ENCODE data around the gene ZNF567. TPM values are rescaled to one million over a fixed set of nuclear protein-coding genes. Genes with fewer than 3 reads are reported as not detected.

Gene ZNF567
- 4.9 and 12.5 TPM in 2 replicates for total RNA-seq

GRCh38 chr19:36687214-36688056 lies at the start of gene ZNF567:
Gene ZNF567 (plus strand): TSS chr19:36687612. CDS start chr19:36694868, 7,256 bp downstream.

Other genes with a start within 250 kb of the ZNF567 start
- 2.8 and 9.9 TPM in 2 replicates for gene ZNF566, start 198.1 kb upstream of the ZNF567 start, total RNA-seq
- 4.2 and 7.3 TPM in 2 replicates for gene ZNF260, start 159.3 kb upstream of the ZNF567 start, total RNA-seq
- gene ZNF529, start 114.3 kb upstream of the ZNF567 start, total RNA-seq, result 12.0 and 13.7 TPM in 2 replicates
- 4.5 and 8.3 TPM in 2 replicates for gene ZNF382, start 82.3 kb upstream of the ZNF567 start, total RNA-seq
- gene ZNF461, start 20.8 kb upstream of the ZNF567 start, total RNA-seq, result 2.1 and 4.0 TPM in 2 replicates
- gene ZNF850, start 85.2 kb downstream of the ZNF567 start, total RNA-seq, result 2.3 and 2.8 TPM in 2 replicates
- gene ZNF790, start 150.8 kb downstream of the ZNF567 start, total RNA-seq, result 2.9 and 6.3 TPM in 2 replicates
- gene ZNF345, start 163.3 kb downstream of the ZNF567 start, total RNA-seq, result 1.6 and 4.7 TPM in 2 replicates
- 2.0 and 4.7 TPM in 2 replicates for gene ZNF829, start 228.7 kb downstream of the ZNF567 start, total RNA-seq
- gene ZNF568, start 228.7 kb downstream of the ZNF567 start, total RNA-seq, result 6.3 and 9.1 TPM in 2 replicates